ENCODE measurements around the gene PHOSPHO2.

Gene PHOSPHO2

GRCh38 chr2:169694113-169694893 lies at the start of gene PHOSPHO2, which contains the start of gene CFAP210:
Gene PHOSPHO2, plus strand, starts transcription at chr2:169694469. Its CDS starts 6,503 bp downstream, at chr2:169700972.
Gene CFAP210, minus strand, starts transcription at chr2:169694405. Its CDS starts 78 bp downstream, at chr2:169694327.
- DNase-seq = peak; percentile 89

- DNase-seq = no peak
Observed at GRCh38 chr2:169647496-169647895, 46.8 kb upstream of the PHOSPHO2 start.

GRCh38 chr2:169649278-169649677 lies 45.0 kb upstream of the PHOSPHO2 start:
- DNase-seq = no peak

- no peak for DNase-seq
Observed at GRCh38 chr2:169653636-169654035, 40.6 kb upstream of the PHOSPHO2 start.

- no peak for DNase-seq
Observed at GRCh38 chr2:169656164-169656563, 38.1 kb upstream of the PHOSPHO2 start.

- DNase-seq = no peak
Observed at GRCh38 chr2:169658877-169659276, 35.4 kb upstream of the PHOSPHO2 start.

GRCh38 chr2:169659320-169659719 lies 34.9 kb upstream of the PHOSPHO2 start:
- no peak for DNase-seq

GRCh38 chr2:169661265-169661664 lies 33.0 kb upstream of the PHOSPHO2 start:
- no peak for DNase-seq

- DNase-seq = no peak
Observed at GRCh38 chr2:169662744-169663143, 31.5 kb upstream of the PHOSPHO2 start.

- no peak for DNase-seq
Observed at GRCh38 chr2:169663247-169663646, 31.0 kb upstream of the PHOSPHO2 start.

- no peak for DNase-seq
Observed at GRCh38 chr2:169664600-169664977, 29.7 kb upstream of the PHOSPHO2 start.

- DNase-seq = no peak
Observed at GRCh38 chr2:169664978-169665930, 29.0 kb upstream of the PHOSPHO2 start.

- DNase-seq = no peak
Observed at GRCh38 chr2:169667583-169667982, 26.7 kb upstream of the PHOSPHO2 start.

GRCh38 chr2:169670215-169670651 lies 24.0 kb upstream of the PHOSPHO2 start:
- DNase-seq = no peak

GRCh38 chr2:169670937-169671336 lies 23.3 kb upstream of the PHOSPHO2 start:
- DNase-seq = no peak

GRCh38 chr2:169672406-169672805 lies 21.9 kb upstream of the PHOSPHO2 start:
- DNase-seq = no peak

- no peak for DNase-seq
Observed at GRCh38 chr2:169673106-169673505, 21.2 kb upstream of the PHOSPHO2 start.

- DNase-seq = no peak
Observed at GRCh38 chr2:169673921-169674320, 20.3 kb upstream of the PHOSPHO2 start.

GRCh38 chr2:169676357-169676756 lies 17.9 kb upstream of the PHOSPHO2 start:
- no peak for DNase-seq

GRCh38 chr2:169676850-169677249 lies 17.4 kb upstream of the PHOSPHO2 start:
- no peak for DNase-seq

- DNase-seq = no peak
Observed at GRCh38 chr2:169683054-169683424, 11.2 kb upstream of the PHOSPHO2 start.

GRCh38 chr2:169683425-169684134 lies 10.7 kb upstream of the PHOSPHO2 start:
- no peak for DNase-seq

- no peak for DNase-seq
Observed at GRCh38 chr2:169684135-169684565, 10.1 kb upstream of the PHOSPHO2 start.

Measured in NCI-H1694 treated with DMSO at 0.1 percent for 48 hours (cell line).